Lower leg skin (tissue), 4 donors: ENCODE results near the gene LMBR1. TPM values are rescaled to one million over a fixed set of nuclear protein-coding genes. Genes with fewer than 3 reads are reported as not detected.

Experiments used
- DNase-seq, 2 donors: peaks; one replicate each; pipeline ENCODE4 v3.0.0-alpha.2; 2019; ENCODE audit warnings: low spot score in 2 of 2
- H3K4me3 ChIP-seq: fragments of 200-600 bp; sonication (generic); 2 replicates; pipeline ENCODE4 v1.5.1; 2017; ENCODE audit warnings: mild to moderate bottlenecking, low read depth; ENCODE audit not compliant: poor library complexity, severe bottlenecking
- POLR2A ChIP-seq, 2 donors: fragments of 450-650 bp; IDR thresholded peaks; one replicate each; pipeline ENCODE4 v1.6.1; 2016 to 2017; ENCODE audit warnings: antibody characterized with exemption in 2 of 2, mild to moderate bottlenecking in 1 of 2, moderate library complexity in 1 of 2
- WGBS, 2 donors: methylation state at CpG; one replicate each; pipeline ENCODE4 v1.1.5; 2018; 5-methylcytosine and 5-hydroxymethylcytosine counted together
- intact Hi-C: fragments of 100-400 bp; cut with DNase I; formaldehyde crosslinking; loops from one replicate; pipeline ENCODE4 v1.15.0; 2023; ENCODE audit warnings: low total_unique reads
- total RNA-seq, 4 donors: library from RNA; depleted of rRNA; stranded (reverse); fragments of >200 nt; gene quantifications; one replicate each; pipeline ENCODE4 v1.1.0, GENCODE V29; 2016
- TF ChIP-seq, protein P1 (sequence below), 3 donors: fragments of 450-650 bp; IDR thresholded peaks; one replicate each; pipeline ENCODE4 v1.5.1; 2016; ENCODE audit warnings: antibody characterized with exemption in 3 of 3, mild to moderate bottlenecking in 3 of 3, moderate library complexity in 2 of 3

Gene LMBR1
- total RNA-seq, 4 donors from 2014 or later: 44.1 to 67.0 (median 55.9) TPM

DNA sequence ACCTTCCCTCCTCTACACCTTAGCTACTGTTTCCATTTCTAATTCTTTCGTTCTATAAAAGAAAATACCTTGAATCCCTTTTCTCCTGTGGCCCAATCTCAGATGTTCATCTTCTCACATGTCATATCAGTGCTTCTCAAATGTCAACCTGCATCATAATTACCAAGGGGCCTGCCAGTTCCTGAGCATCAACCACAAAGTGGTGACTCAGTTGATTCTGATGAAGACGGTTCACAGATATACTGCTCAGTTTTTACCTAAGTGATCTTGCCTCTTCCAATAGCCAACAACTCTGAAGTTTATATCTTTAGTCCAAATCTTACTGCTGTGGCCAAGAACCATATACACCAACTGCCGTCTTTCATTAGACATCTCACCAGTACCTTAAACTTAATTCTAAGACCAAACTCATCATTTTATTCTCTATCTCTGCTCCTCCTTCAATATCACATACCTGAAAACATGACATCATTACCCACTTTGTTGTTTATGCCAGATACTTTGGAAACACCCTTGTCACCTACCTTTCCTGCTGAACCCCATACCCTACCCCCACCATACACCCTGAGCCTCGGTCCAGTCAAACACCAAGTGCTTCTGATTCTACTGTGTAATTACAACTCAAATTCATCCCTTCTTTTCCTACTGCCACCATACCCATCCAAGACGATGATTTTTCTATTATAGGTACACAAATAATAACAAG is 115.5 kb downstream of the LMBR1 start:
- DNase-seq: no peak
- H3K4me3 ChIP-seq: no peak overlapping the region
- intact Hi-C loops: no loop called here
- WGBS, 2 donors: 91 to 94% methylated on average over 5 of the region's 5 CpGs
- TF ChIP-seq, protein P1, sequence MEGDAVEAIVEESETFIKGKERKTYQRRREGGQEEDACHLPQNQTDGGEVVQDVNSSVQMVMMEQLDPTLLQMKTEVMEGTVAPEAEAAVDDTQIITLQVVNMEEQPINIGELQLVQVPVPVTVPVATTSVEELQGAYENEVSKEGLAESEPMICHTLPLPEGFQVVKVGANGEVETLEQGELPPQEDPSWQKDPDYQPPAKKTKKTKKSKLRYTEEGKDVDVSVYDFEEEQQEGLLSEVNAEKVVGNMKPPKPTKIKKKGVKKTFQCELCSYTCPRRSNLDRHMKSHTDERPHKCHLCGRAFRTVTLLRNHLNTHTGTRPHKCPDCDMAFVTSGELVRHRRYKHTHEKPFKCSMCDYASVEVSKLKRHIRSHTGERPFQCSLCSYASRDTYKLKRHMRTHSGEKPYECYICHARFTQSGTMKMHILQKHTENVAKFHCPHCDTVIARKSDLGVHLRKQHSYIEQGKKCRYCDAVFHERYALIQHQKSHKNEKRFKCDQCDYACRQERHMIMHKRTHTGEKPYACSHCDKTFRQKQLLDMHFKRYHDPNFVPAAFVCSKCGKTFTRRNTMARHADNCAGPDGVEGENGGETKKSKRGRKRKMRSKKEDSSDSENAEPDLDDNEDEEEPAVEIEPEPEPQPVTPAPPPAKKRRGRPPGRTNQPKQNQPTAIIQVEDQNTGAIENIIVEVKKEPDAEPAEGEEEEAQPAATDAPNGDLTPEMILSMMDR (IDR thresholded peaks at IDR 0.05): no peak
- no peak for TF ChIP-seq POLR2A (IDR thresholded peaks at IDR 0.05)

DNA sequence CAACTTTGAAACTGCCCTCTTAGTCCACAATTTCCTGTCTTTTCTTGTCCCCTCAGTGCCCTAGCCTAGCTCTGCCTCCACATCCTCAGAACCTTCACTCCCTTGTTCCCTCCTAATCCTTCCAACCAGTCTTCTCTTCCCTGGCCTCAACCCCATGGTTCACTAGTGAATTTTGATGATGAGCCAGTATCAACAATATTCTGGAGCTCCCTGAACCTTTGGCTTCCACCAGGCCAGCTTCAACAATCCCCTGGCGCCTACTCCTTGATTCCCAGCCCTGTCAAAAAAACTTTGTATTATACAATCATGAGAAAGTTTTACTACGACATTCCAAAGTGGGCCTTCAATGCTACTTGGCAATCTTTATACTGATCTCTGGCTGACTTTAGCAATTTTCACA is 116.5 kb downstream of the LMBR1 start:
- TF ChIP-seq, protein P1 (IDR thresholded peaks at IDR 0.05): no peak
- TF ChIP-seq POLR2A (IDR thresholded peaks at IDR 0.05): no peak
- no peak for DNase-seq
- intact Hi-C loops: no loop called here
- no peak overlapping the region for H3K4me3 ChIP-seq
- 84 to 94% methylated on average over 2 of the region's 2 CpGs for WGBS, 2 donors

DNA sequence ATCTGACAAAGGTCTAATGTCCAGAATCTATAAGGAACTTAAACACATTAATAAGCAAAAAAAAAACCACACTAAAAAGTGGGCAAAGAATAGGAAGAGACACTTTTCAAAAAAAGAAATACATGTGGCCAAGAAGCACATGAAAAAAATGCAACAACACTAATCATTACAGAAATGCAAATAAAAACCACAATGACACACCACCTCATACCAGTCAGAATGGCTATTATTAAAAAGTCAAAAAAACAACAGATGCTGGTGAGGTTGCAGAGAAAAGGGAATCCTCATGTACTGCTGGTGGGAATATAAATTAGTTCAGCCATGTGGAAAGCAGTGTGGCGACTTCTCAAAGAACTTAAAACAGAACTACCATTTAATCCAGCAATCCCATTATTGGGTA is 119.0 kb downstream of the LMBR1 start:
- no peak overlapping the region for H3K4me3 ChIP-seq
- no peak for DNase-seq
- TF ChIP-seq POLR2A (IDR thresholded peaks at IDR 0.05): no peak
- TF ChIP-seq, protein P1 (IDR thresholded peaks at IDR 0.05): no peak
- whole genome bisulfite sequencing, 2 donors: 90 to 94% methylated on average over 1 of the region's 1 CpG
- intact Hi-C loops: no loop called here

DNA sequence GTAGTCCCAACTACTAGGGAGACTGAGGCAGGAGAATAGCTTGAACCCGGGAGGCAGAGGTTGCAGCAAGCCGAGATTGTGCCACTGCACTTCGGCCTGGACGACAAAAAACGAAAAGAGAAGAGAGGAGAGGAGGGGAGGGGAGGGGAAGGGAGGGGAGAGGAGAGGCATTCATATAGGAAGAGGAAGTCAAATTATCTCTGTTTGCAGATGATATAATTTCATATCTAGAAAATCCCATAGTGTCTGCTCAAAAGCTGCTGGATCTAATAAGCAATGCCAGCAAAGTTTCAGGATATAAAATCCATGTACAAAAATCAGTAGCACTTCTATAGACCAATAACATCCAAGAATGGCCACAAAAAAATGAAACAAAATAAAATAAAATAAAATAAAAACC is 120.3 kb downstream of the LMBR1 start:
- intact Hi-C loops: no loop called here
- 77 to 91% methylated on average over 5 of the region's 5 CpGs for WGBS, 2 donors
- H3K4me3 ChIP-seq: no peak overlapping the region
- no peak for DNase-seq
- no peak for TF ChIP-seq POLR2A (IDR thresholded peaks at IDR 0.05)
- TF ChIP-seq, protein P1 (IDR thresholded peaks at IDR 0.05): no peak

DNA sequence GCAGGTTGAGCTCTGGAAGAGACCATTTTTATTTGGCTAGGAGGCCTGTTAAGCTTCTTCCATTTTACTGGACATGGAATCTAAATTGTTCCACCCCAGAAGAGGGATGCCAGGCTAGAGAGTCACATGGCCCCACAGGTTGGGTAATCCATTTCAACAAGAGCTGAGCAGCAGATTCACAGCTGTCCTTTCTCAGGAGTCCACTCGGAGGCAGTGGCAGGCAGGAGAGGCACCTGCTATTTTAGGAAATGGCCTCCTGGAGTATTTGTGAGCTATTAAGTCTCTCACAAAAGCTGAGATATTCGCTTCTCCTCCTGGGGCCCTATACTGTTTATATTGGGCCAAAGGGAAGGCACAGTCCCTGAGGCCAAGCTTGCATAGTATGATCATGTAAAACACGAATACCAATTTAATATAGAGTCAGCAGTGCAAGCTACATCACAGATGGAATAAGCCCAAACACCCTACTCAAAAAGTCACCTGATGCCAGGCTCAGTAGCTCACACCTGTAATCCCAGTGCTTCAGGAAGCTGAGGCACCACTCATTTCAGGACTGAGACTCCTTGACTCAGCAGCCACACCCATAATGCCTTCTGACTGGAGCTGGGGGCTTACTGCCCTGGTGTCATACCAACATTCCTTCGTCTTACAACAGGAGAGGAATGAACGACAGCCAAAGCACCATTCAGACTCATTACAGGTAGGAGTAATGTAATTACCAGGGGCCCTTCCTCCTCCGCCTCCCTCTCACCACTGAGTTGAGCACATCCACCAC is 124.1 kb downstream of the LMBR1 start:
- 91 to 93% methylated on average over 6 of the region's 6 CpGs for WGBS, 2 donors
- intact Hi-C loops: no loop called here
- no peak for DNase-seq
- no peak for TF ChIP-seq POLR2A (IDR thresholded peaks at IDR 0.05)
- TF ChIP-seq, protein P1 (IDR thresholded peaks at IDR 0.05): no peak
- no peak overlapping the region for H3K4me3 ChIP-seq
